ENCODE measurements around the gene TOR3A.
"Not testable (repeated sequence)": the region's sequence is repeated elsewhere in the genome, so short reads cannot be mapped to it uniquely, and the experiment has no call there.

Gene TOR3A

GRCh38 chr1:179107706-179108629, 26.1 kb downstream of the TOR3A start:
- DNase-seq (ENCODE audit: low read depth in 2 of 2), result no peak

GRCh38 chr1:179108644-179109043, 26.8 kb downstream of the TOR3A start:
- DNase-seq (ENCODE audit: low read depth in 2 of 2), result no peak

- no peak for DNase-seq (ENCODE audit: low read depth in 2 of 2)
These were observed 33.3 kb downstream of the TOR3A start for GRCh38 chr1:179115181-179115580.

- DNase-seq (ENCODE audit: low read depth in 2 of 2), result no peak
These were observed 37.6 kb downstream of the TOR3A start for GRCh38 chr1:179119513-179119912.

- no peak for DNase-seq (ENCODE audit: low read depth in 2 of 2)
These were observed 38.9 kb downstream of the TOR3A start for GRCh38 chr1:179120736-179121135.

GRCh38 chr1:179121159-179121938, 39.5 kb downstream of the TOR3A start:
- no peak for DNase-seq (ENCODE audit: low read depth in 2 of 2)

GRCh38 chr1:179124873-179125272, 43.0 kb downstream of the TOR3A start:
- no peak for DNase-seq (ENCODE audit: low read depth in 2 of 2)

GRCh38 chr1:179126338-179127060, 44.6 kb downstream of the TOR3A start:
- DNase-seq (ENCODE audit: low read depth in 2 of 2), result no peak

- no peak for DNase-seq (ENCODE audit: low read depth in 2 of 2)
These were observed 45.5 kb downstream of the TOR3A start for GRCh38 chr1:179127163-179127895.

GRCh38 chr1:179128520-179128919, 46.6 kb downstream of the TOR3A start:
- no peak for DNase-seq (ENCODE audit: low read depth in 2 of 2)

GRCh38 chr1:179129702-179130473, 48.0 kb downstream of the TOR3A start:
- DNase-seq (ENCODE audit: low read depth in 2 of 2), result no peak

- DNase-seq (ENCODE audit: low read depth in 2 of 2), result not testable (repeated sequence)
These were observed 53.3 kb downstream of the TOR3A start for GRCh38 chr1:179135168-179135567.

- DNase-seq (ENCODE audit: low read depth in 2 of 2), result not testable (repeated sequence)
These were observed 53.8 kb downstream of the TOR3A start for GRCh38 chr1:179135707-179136106.

GRCh38 chr1:179137617-179138255, 55.9 kb downstream of the TOR3A start:
- no peak for DNase-seq (ENCODE audit: low read depth in 2 of 2)

GRCh38 chr1:179138755-179139154, 56.9 kb downstream of the TOR3A start:
- not testable (repeated sequence) for DNase-seq (ENCODE audit: low read depth in 2 of 2)

GRCh38 chr1:179141592-179142251, 59.9 kb downstream of the TOR3A start:
- DNase-seq (ENCODE audit: low read depth in 2 of 2), result no peak

GRCh38 chr1:179142889-179143299, 61.0 kb downstream of the TOR3A start:
- DNase-seq (ENCODE audit: low read depth in 2 of 2), result no peak

GRCh38 chr1:179143322-179143721, 61.5 kb downstream of the TOR3A start:
- no peak for DNase-seq (ENCODE audit: low read depth in 2 of 2)

- DNase-seq (ENCODE audit: low read depth in 2 of 2), result no peak
These were observed 62.8 kb downstream of the TOR3A start for GRCh38 chr1:179144626-179145025.

- no peak for DNase-seq (ENCODE audit: low read depth in 2 of 2)
These were observed 63.7 kb downstream of the TOR3A start for GRCh38 chr1:179145521-179145920.
